Type B pancreatic cell (in vitro differentiated cells): Measurements from ENCODE around the gene NME7. TPM values are rescaled to one million over a fixed set of nuclear protein-coding genes. Genes with fewer than 3 reads are reported as not detected.

Experiments
- DNase-seq: peaks from one replicate; pipeline ENCODE4 v3.0.0; 2021; ENCODE audit warnings: mixed read lengths; ENCODE audit not compliant: unreplicated experiment; ENCODE audit errors: extremely low spot score
- H3K27ac Mint-ChIP-seq: 2 replicates; pipeline ENCODE4 v1.8.0; 2021; ENCODE audit warnings: mild to moderate bottlenecking, mixed read lengths
- H3K27me3 Mint-ChIP-seq: 2 replicates; pipeline ENCODE4 v1.8.0; 2021; ENCODE audit warnings: mixed read lengths
- H3K36me3 Mint-ChIP-seq: 2 replicates; pipeline ENCODE4 v1.8.0; 2021; ENCODE audit warnings: mixed read lengths
- H3K4me1 Mint-ChIP-seq: one replicate; pipeline ENCODE4 v1.8.0; 2021; ENCODE audit warnings: mixed read lengths; ENCODE audit not compliant: unreplicated experiment
- H3K4me3 Mint-ChIP-seq: 2 replicates; pipeline ENCODE4 v1.8.0; 2021; ENCODE audit warnings: mild to moderate bottlenecking, mixed read lengths
- H3K9me3 Mint-ChIP-seq: 2 replicates; pipeline ENCODE4 v1.8.0; 2021; ENCODE audit warnings: mixed read lengths
- total RNA-seq: library from RNA; stranded (reverse); gene quantifications from 2 replicates; pipeline ENCODE4 v1.2.1, GENCODE V29; 2021; ENCODE audit warnings: low replicate concordance
- TF ChIP-seq, protein P1 (sequence below): fragments of 200-600 bp; sonication (generic); conservative IDR thresholded peaks from 2 replicates; pipeline ENCODE4 v1.5.0; 2021; ENCODE audit warnings: antibody characterized with exemption, mild to moderate bottlenecking

NME7 gene
- total RNA-seq, 1 donor from 2014 or later: 25.9 TPM

DNA sequence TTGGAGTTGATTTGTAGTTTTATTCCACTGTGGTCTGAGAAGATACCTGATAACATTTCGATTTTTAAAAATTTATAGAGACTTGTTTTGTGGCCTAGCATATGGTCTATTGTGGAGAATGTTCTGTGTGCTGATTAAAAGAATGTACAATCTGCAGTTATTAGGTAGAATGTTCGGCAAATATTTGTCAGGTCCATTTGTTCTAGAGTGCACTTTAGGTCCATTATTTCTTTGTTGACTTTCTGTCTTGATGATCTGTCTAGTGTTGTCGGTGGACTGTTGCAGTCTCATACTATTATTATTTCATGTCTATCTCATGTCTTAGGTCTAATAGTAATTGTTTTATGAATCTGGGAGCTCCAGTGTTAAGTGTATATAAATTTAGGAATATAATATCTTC lies 116.8 kb downstream of the NME7 start:
- Mint-ChIP-seq H3K4me1 (no peaks in the 10 kb centered on the region), H3K9me3 (no peaks in the 10 kb centered on the region), H3K36me3 (no peaks in the 10 kb centered on the region), H3K4me3 (no peak overlapping the region), H3K27ac (no peak overlapping the region), H3K27me3 (no peaks in the 10 kb centered on the region)
- TF ChIP-seq, protein P1, sequence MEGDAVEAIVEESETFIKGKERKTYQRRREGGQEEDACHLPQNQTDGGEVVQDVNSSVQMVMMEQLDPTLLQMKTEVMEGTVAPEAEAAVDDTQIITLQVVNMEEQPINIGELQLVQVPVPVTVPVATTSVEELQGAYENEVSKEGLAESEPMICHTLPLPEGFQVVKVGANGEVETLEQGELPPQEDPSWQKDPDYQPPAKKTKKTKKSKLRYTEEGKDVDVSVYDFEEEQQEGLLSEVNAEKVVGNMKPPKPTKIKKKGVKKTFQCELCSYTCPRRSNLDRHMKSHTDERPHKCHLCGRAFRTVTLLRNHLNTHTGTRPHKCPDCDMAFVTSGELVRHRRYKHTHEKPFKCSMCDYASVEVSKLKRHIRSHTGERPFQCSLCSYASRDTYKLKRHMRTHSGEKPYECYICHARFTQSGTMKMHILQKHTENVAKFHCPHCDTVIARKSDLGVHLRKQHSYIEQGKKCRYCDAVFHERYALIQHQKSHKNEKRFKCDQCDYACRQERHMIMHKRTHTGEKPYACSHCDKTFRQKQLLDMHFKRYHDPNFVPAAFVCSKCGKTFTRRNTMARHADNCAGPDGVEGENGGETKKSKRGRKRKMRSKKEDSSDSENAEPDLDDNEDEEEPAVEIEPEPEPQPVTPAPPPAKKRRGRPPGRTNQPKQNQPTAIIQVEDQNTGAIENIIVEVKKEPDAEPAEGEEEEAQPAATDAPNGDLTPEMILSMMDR: no peak
- no peak for DNase-seq

DNA sequence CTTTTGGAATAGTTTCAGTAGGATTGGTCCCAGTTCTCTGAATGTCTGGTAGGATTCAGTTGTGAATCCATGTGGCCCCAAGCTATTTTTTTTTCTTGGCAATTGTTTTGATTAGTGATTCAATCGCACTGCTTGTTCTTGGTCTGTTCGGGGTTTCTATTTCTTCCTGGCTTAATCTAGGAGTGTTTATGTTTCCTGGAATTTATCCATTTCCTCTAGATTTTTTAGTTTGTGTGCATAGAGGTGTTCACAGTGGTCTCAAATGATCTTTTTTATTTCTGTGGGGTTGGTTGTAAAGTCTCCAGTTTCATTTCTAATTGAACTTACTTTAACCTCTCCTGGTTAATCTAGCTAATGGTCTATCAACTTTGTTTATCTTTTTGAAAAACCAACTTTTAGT lies 117.6 kb downstream of the NME7 start:
- TF ChIP-seq, protein P1: no peak
- no peak for DNase-seq
- H3K27me3 Mint-ChIP-seq: no peaks in the 10 kb centered on the region
- H3K9me3 Mint-ChIP-seq: no peaks in the 10 kb centered on the region
- H3K4me3 Mint-ChIP-seq: no peak overlapping the region
- no peak overlapping the region for H3K27ac Mint-ChIP-seq
- no peaks in the 10 kb centered on the region for H3K4me1 Mint-ChIP-seq
- no peaks in the 10 kb centered on the region for H3K36me3 Mint-ChIP-seq

DNA sequence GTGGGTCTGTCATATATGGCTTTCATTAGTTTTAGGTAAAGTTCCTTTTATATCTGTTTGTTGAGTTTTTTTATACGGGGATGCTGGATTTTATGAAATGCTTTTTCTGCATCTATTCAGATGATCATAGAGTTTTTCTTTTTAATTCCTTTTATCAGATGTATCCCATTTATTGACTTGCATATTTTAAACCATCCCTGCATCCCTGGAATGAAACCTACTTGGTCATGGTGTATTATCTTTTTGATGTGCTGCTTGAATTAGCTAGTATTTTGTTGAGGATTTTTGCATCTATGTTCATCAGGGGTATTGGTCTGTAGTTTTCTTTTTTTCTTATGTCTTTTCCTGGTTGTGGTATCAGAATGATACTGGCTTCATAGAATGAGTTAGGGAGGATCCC lies 118.0 kb downstream of the NME7 start:
- H3K4me3 Mint-ChIP-seq: no peak overlapping the region
- no peaks in the 10 kb centered on the region for H3K36me3 Mint-ChIP-seq
- no peaks in the 10 kb centered on the region for H3K9me3 Mint-ChIP-seq
- TF ChIP-seq, protein P1: no peak
- DNase-seq: no peak
- H3K27me3 Mint-ChIP-seq: no peaks in the 10 kb centered on the region
- H3K4me1 Mint-ChIP-seq: no peaks in the 10 kb centered on the region
- no peak overlapping the region for H3K27ac Mint-ChIP-seq

DNA sequence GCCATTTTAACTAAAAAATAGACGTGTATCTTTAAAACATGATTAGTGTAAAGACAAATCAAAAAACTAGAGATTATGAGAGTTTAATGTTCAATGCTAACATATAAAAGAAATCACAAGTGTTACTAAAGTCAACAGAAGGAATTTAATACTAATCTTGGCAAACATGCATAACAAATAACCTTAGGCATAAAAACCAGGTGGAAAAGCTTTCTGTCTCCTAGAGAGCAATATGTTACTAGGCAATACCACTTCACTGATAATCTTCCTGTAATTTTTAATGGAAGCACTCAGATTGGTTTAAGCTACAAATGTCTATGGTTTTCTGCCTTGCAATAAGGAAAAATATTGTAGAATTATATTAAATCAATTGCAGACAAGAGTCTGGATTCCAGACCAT lies 121.9 kb downstream of the NME7 start:
- H3K4me3 Mint-ChIP-seq: no peak overlapping the region
- DNase-seq: no peak
- no peaks in the 10 kb centered on the region for H3K36me3 Mint-ChIP-seq
- no peaks in the 10 kb centered on the region for H3K9me3 Mint-ChIP-seq
- TF ChIP-seq, protein P1: no peak
- H3K4me1 Mint-ChIP-seq: no peaks in the 10 kb centered on the region
- no peak overlapping the region for H3K27ac Mint-ChIP-seq
- no peaks in the 10 kb centered on the region for H3K27me3 Mint-ChIP-seq

DNA sequence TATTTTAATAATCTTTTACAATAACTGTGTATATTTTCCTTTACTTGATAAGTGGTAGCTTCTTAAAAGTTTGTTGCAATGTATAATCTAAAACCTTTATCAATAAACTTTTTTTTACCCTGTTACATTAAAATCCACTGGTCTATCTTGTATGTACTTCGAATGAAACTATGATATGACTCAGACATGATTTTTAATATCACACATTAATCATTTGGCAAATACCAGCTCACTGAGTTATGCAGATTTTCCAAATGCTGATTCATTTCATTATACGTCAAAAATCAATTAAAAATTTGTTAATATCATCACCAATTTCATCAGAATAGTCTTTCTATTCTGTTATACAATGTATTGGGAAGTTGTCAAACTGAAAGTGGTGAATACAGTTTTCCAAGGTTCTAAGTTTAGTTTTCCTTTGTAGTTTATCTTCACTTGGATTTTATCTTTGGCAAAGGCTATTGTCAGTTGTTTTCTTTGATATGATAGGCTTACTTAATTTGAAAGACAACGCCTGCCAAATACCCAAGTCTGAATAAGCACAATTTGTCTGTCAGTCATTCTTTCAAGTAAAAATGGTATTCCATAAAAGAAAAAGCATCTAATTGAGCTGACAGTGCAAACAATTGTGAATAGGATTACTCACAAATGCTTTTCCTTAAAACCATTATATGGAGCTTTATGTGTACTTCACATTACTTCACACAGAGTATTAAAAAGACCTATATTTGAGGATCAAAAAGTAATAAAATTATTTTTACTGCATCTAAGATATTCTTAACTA lies 127.0 kb downstream of the NME7 start:
- Mint-ChIP-seq H3K9me3 (no peaks in the 10 kb centered on the region), H3K27me3 (no peaks in the 10 kb centered on the region), H3K27ac (no peak overlapping the region), H3K4me1 (no peaks in the 10 kb centered on the region), H3K4me3 (no peak overlapping the region), H3K36me3 (no peaks in the 10 kb centered on the region)
- DNase-seq: no peak
- TF ChIP-seq, protein P1: no peak

DNA sequence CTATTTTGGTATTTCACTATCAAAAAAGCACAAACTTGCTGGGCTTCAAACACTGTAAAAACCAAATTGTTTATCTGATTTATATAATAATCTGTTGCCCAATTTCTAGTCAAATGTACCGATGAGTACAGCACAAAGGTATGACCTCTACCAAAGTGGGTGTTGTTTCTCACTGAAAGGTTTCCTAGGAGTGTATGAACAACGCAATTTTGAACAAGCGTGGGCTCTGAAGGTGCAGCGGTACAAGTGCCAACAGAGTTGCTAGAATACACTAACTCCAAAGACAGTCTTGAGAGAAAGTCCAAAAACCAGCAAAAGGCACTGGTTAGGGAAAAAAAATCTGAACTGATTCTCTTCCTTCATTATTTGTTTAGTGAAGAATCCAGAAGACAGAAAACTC lies 130.7 kb downstream of the NME7 start:
- TF ChIP-seq, protein P1: no peak
- H3K4me3 Mint-ChIP-seq: no peak overlapping the region
- H3K4me1 Mint-ChIP-seq: no peaks in the 10 kb centered on the region
- no peaks in the 10 kb centered on the region for H3K27me3 Mint-ChIP-seq
- DNase-seq: no peak
- H3K27ac Mint-ChIP-seq: no peak overlapping the region
- H3K36me3 Mint-ChIP-seq: no peaks in the 10 kb centered on the region
- no peaks in the 10 kb centered on the region for H3K9me3 Mint-ChIP-seq
